Measurements from ENCODE around the gene FBXO9. TPM values are rescaled to one million over a fixed set of nuclear protein-coding genes. Genes with fewer than 3 reads are reported as not detected.

The FBXO9 gene
- total RNA-seq, 1 experiment from 2014 or later: 68.4 TPM

DNA sequence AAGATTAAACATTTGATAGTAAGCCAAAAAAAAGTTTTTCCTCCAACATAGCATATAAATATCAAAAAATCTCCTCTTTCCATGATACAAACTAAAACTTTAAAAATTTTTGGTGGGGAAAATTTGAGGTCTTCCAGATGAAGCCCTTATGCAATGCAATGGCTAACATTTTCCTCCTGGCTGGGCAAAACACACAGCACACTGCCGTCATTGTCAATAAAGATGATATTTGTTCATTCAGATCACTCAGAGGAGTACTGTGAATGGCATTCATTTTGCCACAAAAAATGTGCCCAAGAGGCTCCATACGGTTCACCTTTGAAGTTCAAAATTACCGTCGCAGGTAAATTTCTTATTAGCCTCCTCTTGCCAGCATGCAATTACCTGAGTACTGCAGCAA, 33.9 kb upstream of the FBXO9 start:
- H3K79me1 ChIP-seq (ENCODE audit: insufficient read depth, low read depth, low read length, poor library complexity, severe bottlenecking): no peaks in the 10 kb centered on the region
- H3K14ac ChIP-seq (ENCODE audit: insufficient read depth, low read length): no peak overlapping the region
- H3K27ac ChIP-seq (ENCODE audit: insufficient read length, low read depth, low read length): no peak overlapping the region
- no CpG with 5 or more reads among the region's 4 CpGs for WGBS (ENCODE audit: extremely low coverage, insufficient read length, low lambda C conversion rate)
- no peak overlapping the region for H2AK5ac ChIP-seq (ENCODE audit: insufficient read length, low read length)
- TF ChIP-seq, protein P1, sequence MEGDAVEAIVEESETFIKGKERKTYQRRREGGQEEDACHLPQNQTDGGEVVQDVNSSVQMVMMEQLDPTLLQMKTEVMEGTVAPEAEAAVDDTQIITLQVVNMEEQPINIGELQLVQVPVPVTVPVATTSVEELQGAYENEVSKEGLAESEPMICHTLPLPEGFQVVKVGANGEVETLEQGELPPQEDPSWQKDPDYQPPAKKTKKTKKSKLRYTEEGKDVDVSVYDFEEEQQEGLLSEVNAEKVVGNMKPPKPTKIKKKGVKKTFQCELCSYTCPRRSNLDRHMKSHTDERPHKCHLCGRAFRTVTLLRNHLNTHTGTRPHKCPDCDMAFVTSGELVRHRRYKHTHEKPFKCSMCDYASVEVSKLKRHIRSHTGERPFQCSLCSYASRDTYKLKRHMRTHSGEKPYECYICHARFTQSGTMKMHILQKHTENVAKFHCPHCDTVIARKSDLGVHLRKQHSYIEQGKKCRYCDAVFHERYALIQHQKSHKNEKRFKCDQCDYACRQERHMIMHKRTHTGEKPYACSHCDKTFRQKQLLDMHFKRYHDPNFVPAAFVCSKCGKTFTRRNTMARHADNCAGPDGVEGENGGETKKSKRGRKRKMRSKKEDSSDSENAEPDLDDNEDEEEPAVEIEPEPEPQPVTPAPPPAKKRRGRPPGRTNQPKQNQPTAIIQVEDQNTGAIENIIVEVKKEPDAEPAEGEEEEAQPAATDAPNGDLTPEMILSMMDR (conservative IDR thresholded peaks at IDR 0.05): no peak
- H2BK15ac ChIP-seq (ENCODE audit: low read depth, low read length): no peak overlapping the region
- H4K91ac ChIP-seq (ENCODE audit: insufficient read length, low read depth, low read length): no peak overlapping the region
- H3K27ac Mint-ChIP-seq: no peak overlapping the region
- H4K5ac ChIP-seq (ENCODE audit: insufficient read length, low read depth, low read length): no peak overlapping the region
- H3K4me2 ChIP-seq (ENCODE audit: insufficient read depth, insufficient read length, low read length): no peak overlapping the region
- no peaks in the 10 kb centered on the region for H4K20me1 ChIP-seq (ENCODE audit: control insufficient read depth, insufficient read depth, insufficient read length)
- no peak overlapping the region for H2BK120ac ChIP-seq (ENCODE audit: low read depth, low read length, poor library complexity, severe bottlenecking)
- H3K9ac ChIP-seq (ENCODE audit: extremely low read depth, insufficient read length, low read length): no peak overlapping the region
- H3K27me3 Mint-ChIP-seq (ENCODE audit: low read depth): no peaks in the 10 kb centered on the region
- H3K4me3 Mint-ChIP-seq: no peak overlapping the region
- no peaks in the 10 kb centered on the region for H3K79me2 ChIP-seq (ENCODE audit: insufficient read depth, low read length)
- no peak overlapping the region for H2BK20ac ChIP-seq (ENCODE audit: low read depth, low read length, poor library complexity, severe bottlenecking)
- 0 out of 4 replicates have a peak, but pooled peaks cover 0 to 4% of the 10 kb centered on the region in 2 experiments for H3K4me1 Mint-ChIP-seq
- H3K23me2 ChIP-seq (ENCODE audit: insufficient read length, low read depth, low read length, poor library complexity, severe bottlenecking): no peaks in the 10 kb centered on the region
- H3T11ph ChIP-seq (ENCODE audit: low read length): no peak overlapping the region
- H3K9me3 ChIP-seq (ENCODE audit: control insufficient read depth, low read depth, low read length): no peaks in the 10 kb centered on the region
- no peak overlapping the region for H3K23ac ChIP-seq (ENCODE audit: insufficient read length, low read depth, low read length)
- H3K9me3 Mint-ChIP-seq: no peaks in the 10 kb centered on the region
- no peak overlapping the region for H2BK12ac ChIP-seq (ENCODE audit: insufficient read length, low read depth, low read length)
- no peak overlapping the region for H2AFZ ChIP-seq (ENCODE audit: low read length)
- H2BK5ac ChIP-seq (ENCODE audit: insufficient read length, low read length): no peak overlapping the region
- no peak overlapping the region for H3K56ac ChIP-seq (ENCODE audit: insufficient read length, low read depth, low read length)
- H3K4me1 ChIP-seq (ENCODE audit: insufficient read depth, low read length): no peaks in the 10 kb centered on the region
- peaks cover 0 to 30% (median 18%) of the 10 kb centered on the region in 3 experiments; a peak in 5 of 7 replicates for H3K36me3 Mint-ChIP-seq (ENCODE audit: insufficient read depth in 1 of 3, low read depth in 3 of 3)
- no peak for DNase-seq
- H4K8ac ChIP-seq (replicated peaks; ENCODE audit: insufficient read length, low read depth, low read length): no peak overlapping the region
- H3K18ac ChIP-seq (ENCODE audit: insufficient read length, low read depth, low read length): no peak overlapping the region
- H3K4ac ChIP-seq (ENCODE audit: low read depth, low read length): no peak overlapping the region
- no peaks in the 10 kb centered on the region for H3K27me3 ChIP-seq (ENCODE audit: insufficient read depth, low read length)
